ENCODE data around the gene ITSN1.

The ITSN1 gene

GRCh38 chr21:33844890-33845205 is 202.5 kb downstream of the ITSN1 start:
- H4K20me1 ChIP-seq (ENCODE audit: control insufficient read depth, insufficient read depth, low read depth, low read length), result no peaks in the 10 kb centered on the region
- no peaks in the 10 kb centered on the region for H3K79me2 ChIP-seq (ENCODE audit: control insufficient read depth, low read length)
- TF ChIP-seq, protein P1, sequence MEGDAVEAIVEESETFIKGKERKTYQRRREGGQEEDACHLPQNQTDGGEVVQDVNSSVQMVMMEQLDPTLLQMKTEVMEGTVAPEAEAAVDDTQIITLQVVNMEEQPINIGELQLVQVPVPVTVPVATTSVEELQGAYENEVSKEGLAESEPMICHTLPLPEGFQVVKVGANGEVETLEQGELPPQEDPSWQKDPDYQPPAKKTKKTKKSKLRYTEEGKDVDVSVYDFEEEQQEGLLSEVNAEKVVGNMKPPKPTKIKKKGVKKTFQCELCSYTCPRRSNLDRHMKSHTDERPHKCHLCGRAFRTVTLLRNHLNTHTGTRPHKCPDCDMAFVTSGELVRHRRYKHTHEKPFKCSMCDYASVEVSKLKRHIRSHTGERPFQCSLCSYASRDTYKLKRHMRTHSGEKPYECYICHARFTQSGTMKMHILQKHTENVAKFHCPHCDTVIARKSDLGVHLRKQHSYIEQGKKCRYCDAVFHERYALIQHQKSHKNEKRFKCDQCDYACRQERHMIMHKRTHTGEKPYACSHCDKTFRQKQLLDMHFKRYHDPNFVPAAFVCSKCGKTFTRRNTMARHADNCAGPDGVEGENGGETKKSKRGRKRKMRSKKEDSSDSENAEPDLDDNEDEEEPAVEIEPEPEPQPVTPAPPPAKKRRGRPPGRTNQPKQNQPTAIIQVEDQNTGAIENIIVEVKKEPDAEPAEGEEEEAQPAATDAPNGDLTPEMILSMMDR (IDR thresholded peaks at IDR 0.05; ENCODE audit: low read depth, low read length, poor library complexity, severe bottlenecking), result no peak
- no peak for TF ChIP-seq EZH2phosphoT487 (IDR thresholded peaks at IDR 0.05; ENCODE audit: borderline replicate concordance, low read length)
- H3K36me3 ChIP-seq (ENCODE audit: control insufficient read depth, low read length), result no peaks in the 10 kb centered on the region
- no peaks in the 10 kb centered on the region for H3K27me3 ChIP-seq (ENCODE audit: control insufficient read depth, low read length)
- no peak overlapping the region for H3K4me3 ChIP-seq (ENCODE audit: low read length)
- H3K9me3 ChIP-seq (ENCODE audit: control insufficient read depth, insufficient read depth, low read length), result no peaks in the 10 kb centered on the region
- no peaks in the 10 kb centered on the region for H3F3A ChIP-seq (ENCODE audit: control insufficient read depth, insufficient read depth)
- no peak overlapping the region for H3K27ac ChIP-seq (ENCODE audit: low read depth, low read length)
- H3K4me2 ChIP-seq (ENCODE audit: low read length), result no peak overlapping the region
- H3K9me2 ChIP-seq (replicated peaks; ENCODE audit: control insufficient read depth, low read length), result no peaks in the 10 kb centered on the region
- H3K4me1 ChIP-seq (ENCODE audit: control insufficient read depth, low read length), result no peaks in the 10 kb centered on the region; the same call in 1 of the 2 replicates

GRCh38 chr21:33846141-33846540 is 203.8 kb downstream of the ITSN1 start:
- Histone ChIP-seq H3K9me3 (ENCODE audit: control insufficient read depth, insufficient read depth, low read length) (no peaks in the 10 kb centered on the region), H3F3A (ENCODE audit: control insufficient read depth, insufficient read depth) (no peaks in the 10 kb centered on the region), H4K20me1 (ENCODE audit: control insufficient read depth, insufficient read depth, low read depth, low read length) (no peaks in the 10 kb centered on the region), H3K27ac (ENCODE audit: low read depth, low read length) (no peak overlapping the region), H3K36me3 (ENCODE audit: control insufficient read depth, low read length) (no peaks in the 10 kb centered on the region), H3K4me2 (ENCODE audit: low read length) (no peak overlapping the region), H3K4me1 (ENCODE audit: control insufficient read depth, low read length) (no peaks in the 10 kb centered on the region; the same call in 1 of the 2 replicates), H3K9me2 (replicated peaks; ENCODE audit: control insufficient read depth, low read length) (no peaks in the 10 kb centered on the region), H3K27me3 (ENCODE audit: control insufficient read depth, low read length) (no peaks in the 10 kb centered on the region), H3K79me2 (ENCODE audit: control insufficient read depth, low read length) (no peaks in the 10 kb centered on the region), H3K4me3 (ENCODE audit: low read length) (no peak overlapping the region)
- TF ChIP-seq, protein P1 (IDR thresholded peaks at IDR 0.05; ENCODE audit: low read depth, low read length, poor library complexity, severe bottlenecking), result no peak
- TF ChIP-seq EZH2phosphoT487 (IDR thresholded peaks at IDR 0.05; ENCODE audit: borderline replicate concordance, low read length), result no peak

- Histone ChIP-seq H3K27ac (ENCODE audit: low read depth, low read length) (no peak overlapping the region), H3K36me3 (ENCODE audit: control insufficient read depth, low read length) (no peaks in the 10 kb centered on the region), H3F3A (ENCODE audit: control insufficient read depth, insufficient read depth) (no peaks in the 10 kb centered on the region), H3K9me3 (ENCODE audit: control insufficient read depth, insufficient read depth, low read length) (no peaks in the 10 kb centered on the region), H3K9me2 (replicated peaks; ENCODE audit: control insufficient read depth, low read length) (no peaks in the 10 kb centered on the region), H3K27me3 (ENCODE audit: control insufficient read depth, low read length) (no peaks in the 10 kb centered on the region), H3K4me3 (ENCODE audit: low read length) (no peak overlapping the region), H3K4me2 (ENCODE audit: low read length) (no peak overlapping the region), H3K4me1 (ENCODE audit: control insufficient read depth, low read length) (no peaks in the 10 kb centered on the region; the same call in 1 of the 2 replicates), H4K20me1 (ENCODE audit: control insufficient read depth, insufficient read depth, low read depth, low read length) (no peaks in the 10 kb centered on the region), H3K79me2 (ENCODE audit: control insufficient read depth, low read length) (no peaks in the 10 kb centered on the region)
- TF ChIP-seq EZH2phosphoT487 (IDR thresholded peaks at IDR 0.05; ENCODE audit: borderline replicate concordance, low read length), result no peak
- TF ChIP-seq, protein P1 (IDR thresholded peaks at IDR 0.05; ENCODE audit: low read depth, low read length, poor library complexity, severe bottlenecking), result no peak
Measured at GRCh38 chr21:33847588-33848248, 205.4 kb downstream of the ITSN1 start.

Data from DOHH2 (cell line).